HEK293 (cell line): Measurements from ENCODE around the gene ZNF654.

ENCODE experiments used
- CTCF ChIP-seq: fragments of 450-650 bp; formaldehyde crosslinking; IDR thresholded peaks from 2 replicates; pipeline ENCODE4 v1.5.1; 2016; ENCODE audit warnings: missing biosample characterization, missing genetic modification characterization
- GFI1B ChIP-seq: fragments of 450-650 bp; formaldehyde crosslinking; IDR thresholded peaks from 2 replicates; pipeline ENCODE4 v1.5.1; 2016; ENCODE audit warnings: missing biosample characterization, missing genetic modification characterization
- KLF9 ChIP-seq: fragments of 450-650 bp; formaldehyde crosslinking; IDR thresholded peaks from 2 replicates; pipeline ENCODE4 v1.5.1; 2016; ENCODE audit warnings: missing biosample characterization, missing genetic modification characterization, low read depth
- WT1 ChIP-seq: fragments of 450-650 bp; formaldehyde crosslinking; IDR thresholded peaks from 2 replicates; pipeline ENCODE4 v1.5.1; 2016; ENCODE audit warnings: missing biosample characterization, missing genetic modification characterization
- ZBTB26 ChIP-seq: fragments of 450-650 bp; formaldehyde crosslinking; optimal IDR thresholded peaks from 2 replicates; pipeline ENCODE3; 2016; ENCODE audit warnings: missing biosample characterization, mild to moderate bottlenecking, missing genetic modification characterization
- ZNF157 ChIP-seq: fragments of 450-650 bp; formaldehyde crosslinking; IDR thresholded peaks from 2 replicates; pipeline ENCODE4 v1.5.1; 2016; ENCODE audit warnings: missing biosample characterization, missing genetic modification characterization
- ZNF239 ChIP-seq: fragments of 450-650 bp; formaldehyde crosslinking; IDR thresholded peaks from 2 replicates; pipeline ENCODE4 v1.5.1; 2016; ENCODE audit warnings: missing biosample characterization, missing genetic modification characterization
- ZNF324 ChIP-seq: fragments of 450-650 bp; formaldehyde crosslinking; IDR thresholded peaks from 2 replicates; pipeline ENCODE4 v1.5.1; 2016; ENCODE audit warnings: missing biosample characterization, missing genetic modification characterization
- ZNF341 ChIP-seq: fragments of 450-650 bp; formaldehyde crosslinking; IDR thresholded peaks from 2 replicates; pipeline ENCODE4; 2016; ENCODE audit warnings: low read depth, missing biosample characterization, missing genetic modification characterization
- ZNF394 ChIP-seq: fragments of 450-650 bp; formaldehyde crosslinking; IDR thresholded peaks from 2 replicates; pipeline ENCODE4 v1.5.1; 2016; ENCODE audit warnings: missing biosample characterization, missing genetic modification characterization, mild to moderate bottlenecking, moderate library complexity, borderline replicate concordance
- ZNF426 ChIP-seq: fragments of 450-650 bp; formaldehyde crosslinking; IDR thresholded peaks from 2 replicates; pipeline ENCODE4 v1.5.1; 2017; ENCODE audit warnings: missing biosample characterization, missing genetic modification characterization, mild to moderate bottlenecking, inconsistent platforms, moderate library complexity
- ZNF433 ChIP-seq: fragments of 450-650 bp; formaldehyde crosslinking; IDR thresholded peaks from 2 replicates; pipeline ENCODE4 v1.5.1; 2016; ENCODE audit warnings: missing biosample characterization, missing genetic modification characterization, low read depth
- ZNF518A ChIP-seq: fragments of 450-650 bp; formaldehyde crosslinking; conservative IDR thresholded peaks from 2 replicates; pipeline ENCODE4 v1.5.1; 2016; ENCODE audit warnings: low read depth, missing biosample characterization, missing genetic modification characterization
- ZNF548 ChIP-seq: fragments of 450-650 bp; formaldehyde crosslinking; IDR thresholded peaks from 2 replicates; pipeline ENCODE4 v1.5.1; 2016; ENCODE audit warnings: missing biosample characterization, missing genetic modification characterization
- ZNF701 ChIP-seq: fragments of 450-650 bp; formaldehyde crosslinking; IDR thresholded peaks from 2 replicates; pipeline ENCODE4 v1.5.1; 2016; ENCODE audit warnings: missing biosample characterization, missing genetic modification characterization
- ZSCAN30 ChIP-seq: fragments of 450-650 bp; IDR thresholded peaks from 2 replicates; pipeline ENCODE4 v1.5.1; 2018; ENCODE audit warnings: missing biosample characterization, mild to moderate bottlenecking, missing genetic modification characterization, moderate library complexity
- TF ChIP-seq, protein P1 (sequence below): fragments of 450-650 bp; IDR thresholded peaks from 2 replicates; pipeline ENCODE4 v1.5.1; 2018; ENCODE audit warnings: missing biosample characterization, missing genetic modification characterization
- TF ChIP-seq, protein P2 (sequence below): fragments of 450-650 bp; formaldehyde crosslinking; IDR thresholded peaks from 2 replicates; pipeline ENCODE4 v1.5.1; 2016; ENCODE audit warnings: missing biosample characterization, missing genetic modification characterization
- TF ChIP-seq, protein P3 (sequence below): fragments of 450-650 bp; formaldehyde crosslinking; IDR thresholded peaks from 2 replicates; pipeline ENCODE4 v1.5.1; 2016; ENCODE audit warnings: missing biosample characterization, missing genetic modification characterization
- TF ChIP-seq, protein P4 (sequence below): fragments of 450-650 bp; formaldehyde crosslinking; IDR thresholded peaks from 2 replicates; pipeline ENCODE4 v1.5.1; 2016; ENCODE audit warnings: missing biosample characterization, missing genetic modification characterization, low read depth

The ZNF654 gene

DNA sequence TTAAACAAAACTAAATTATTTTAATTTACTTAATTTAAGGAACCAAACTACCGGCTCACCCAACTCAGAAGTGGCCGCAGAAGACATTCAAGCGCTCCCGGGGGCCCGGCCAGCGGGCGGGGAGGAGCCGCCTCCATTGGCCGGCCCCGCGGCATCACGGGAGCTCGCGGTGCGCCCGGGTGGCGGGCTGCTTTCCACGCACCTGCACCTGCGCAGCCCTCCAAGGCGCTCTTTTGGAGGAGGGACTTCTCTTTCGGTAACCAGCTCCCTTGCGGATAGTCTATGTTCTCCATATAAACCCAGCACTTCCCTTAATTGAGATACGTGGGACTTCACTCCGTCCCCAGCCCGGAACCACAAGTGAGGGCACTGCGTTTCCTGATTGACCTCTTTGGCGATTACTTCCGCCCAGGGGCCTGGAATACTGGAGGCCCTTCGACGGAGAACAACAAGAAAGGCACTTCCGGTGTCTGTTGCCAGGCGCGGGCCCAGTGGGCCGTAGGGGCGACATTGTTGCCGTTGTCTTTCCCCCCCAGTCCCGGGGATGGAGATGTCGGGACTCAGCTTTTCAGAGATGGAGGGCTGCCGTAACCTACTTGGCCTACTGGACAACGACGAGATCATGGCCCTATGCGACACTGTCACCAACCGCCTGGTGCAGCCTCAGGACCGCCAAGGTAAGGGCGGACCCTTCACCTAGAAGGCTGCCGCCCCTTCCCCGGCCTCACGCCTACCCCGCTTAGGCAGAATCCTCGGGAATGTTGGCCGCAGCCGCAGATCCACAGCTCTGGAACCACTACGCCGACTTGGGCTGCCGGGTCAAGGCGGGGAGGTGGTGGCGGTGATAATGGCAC, 90.7 kb downstream of the ZNF654 start, which contains the start of gene C3orf38 (continued):
- TF ChIP-seq ZSCAN30 (tag by site-specific recombination), result peak; percentile 80; the same call in 1 of the 2 replicates
- TF ChIP-seq CTCF, result no peak
- no peak for TF ChIP-seq ZNF433
- no peak for TF ChIP-seq ZNF157
- TF ChIP-seq ZNF341 (tag by site-specific recombination), result peak; percentile 80
- TF ChIP-seq, protein P1, sequence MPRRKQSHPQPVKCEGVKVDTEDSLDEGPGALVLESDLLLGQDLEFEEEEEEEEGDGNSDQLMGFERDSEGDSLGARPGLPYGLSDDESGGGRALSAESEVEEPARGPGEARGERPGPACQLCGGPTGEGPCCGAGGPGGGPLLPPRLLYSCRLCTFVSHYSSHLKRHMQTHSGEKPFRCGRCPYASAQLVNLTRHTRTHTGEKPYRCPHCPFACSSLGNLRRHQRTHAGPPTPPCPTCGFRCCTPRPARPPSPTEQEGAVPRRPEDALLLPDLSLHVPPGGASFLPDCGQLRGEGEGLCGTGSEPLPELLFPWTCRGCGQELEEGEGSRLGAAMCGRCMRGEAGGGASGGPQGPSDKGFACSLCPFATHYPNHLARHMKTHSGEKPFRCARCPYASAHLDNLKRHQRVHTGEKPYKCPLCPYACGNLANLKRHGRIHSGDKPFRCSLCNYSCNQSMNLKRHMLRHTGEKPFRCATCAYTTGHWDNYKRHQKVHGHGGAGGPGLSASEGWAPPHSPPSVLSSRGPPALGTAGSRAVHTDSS, result no peak
- no peak for TF ChIP-seq ZNF426
- TF ChIP-seq ZNF548, result no peak
- TF ChIP-seq, protein P2, sequence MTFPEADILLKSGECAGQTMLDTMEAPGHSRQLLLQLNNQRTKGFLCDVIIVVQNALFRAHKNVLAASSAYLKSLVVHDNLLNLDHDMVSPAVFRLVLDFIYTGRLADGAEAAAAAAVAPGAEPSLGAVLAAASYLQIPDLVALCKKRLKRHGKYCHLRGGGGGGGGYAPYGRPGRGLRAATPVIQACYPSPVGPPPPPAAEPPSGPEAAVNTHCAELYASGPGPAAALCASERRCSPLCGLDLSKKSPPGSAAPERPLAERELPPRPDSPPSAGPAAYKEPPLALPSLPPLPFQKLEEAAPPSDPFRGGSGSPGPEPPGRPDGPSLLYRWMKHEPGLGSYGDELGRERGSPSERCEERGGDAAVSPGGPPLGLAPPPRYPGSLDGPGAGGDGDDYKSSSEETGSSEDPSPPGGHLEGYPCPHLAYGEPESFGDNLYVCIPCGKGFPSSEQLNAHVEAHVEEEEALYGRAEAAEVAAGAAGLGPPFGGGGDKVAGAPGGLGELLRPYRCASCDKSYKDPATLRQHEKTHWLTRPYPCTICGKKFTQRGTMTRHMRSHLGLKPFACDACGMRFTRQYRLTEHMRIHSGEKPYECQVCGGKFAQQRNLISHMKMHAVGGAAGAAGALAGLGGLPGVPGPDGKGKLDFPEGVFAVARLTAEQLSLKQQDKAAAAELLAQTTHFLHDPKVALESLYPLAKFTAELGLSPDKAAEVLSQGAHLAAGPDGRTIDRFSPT (tag by site-specific recombination), result 0 out of 2 replicates have a peak, but pooled peaks have one; percentile 15
- no peak for TF ChIP-seq ZNF394 (tag by site-specific recombination)
- TF ChIP-seq ZBTB26 (tag by site-specific recombination), result peak; percentile 64
- no peak for TF ChIP-seq ZNF239 (tag by site-specific recombination)
- TF ChIP-seq WT1 (tag by site-specific recombination), result 0 out of 2 replicates have a peak, but pooled peaks have one; percentile 9
- TF ChIP-seq ZNF518A (tag by site-specific recombination), result peak; percentile 88
- peak; percentile 82 for TF ChIP-seq ZNF324
- TF ChIP-seq, protein P3, sequence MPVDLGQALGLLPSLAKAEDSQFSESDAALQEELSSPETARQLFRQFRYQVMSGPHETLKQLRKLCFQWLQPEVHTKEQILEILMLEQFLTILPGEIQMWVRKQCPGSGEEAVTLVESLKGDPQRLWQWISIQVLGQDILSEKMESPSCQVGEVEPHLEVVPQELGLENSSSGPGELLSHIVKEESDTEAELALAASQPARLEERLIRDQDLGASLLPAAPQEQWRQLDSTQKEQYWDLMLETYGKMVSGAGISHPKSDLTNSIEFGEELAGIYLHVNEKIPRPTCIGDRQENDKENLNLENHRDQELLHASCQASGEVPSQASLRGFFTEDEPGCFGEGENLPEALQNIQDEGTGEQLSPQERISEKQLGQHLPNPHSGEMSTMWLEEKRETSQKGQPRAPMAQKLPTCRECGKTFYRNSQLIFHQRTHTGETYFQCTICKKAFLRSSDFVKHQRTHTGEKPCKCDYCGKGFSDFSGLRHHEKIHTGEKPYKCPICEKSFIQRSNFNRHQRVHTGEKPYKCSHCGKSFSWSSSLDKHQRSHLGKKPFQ, result peak; percentile 28; the same call in 1 of the 2 replicates
- TF ChIP-seq GFI1B (tag by site-specific recombination), result no peak
- TF ChIP-seq KLF9 (tag by site-specific recombination), result peak; percentile 60
- TF ChIP-seq ZNF701 (tag by site-specific recombination), result no peak
- TF ChIP-seq, protein P4, sequence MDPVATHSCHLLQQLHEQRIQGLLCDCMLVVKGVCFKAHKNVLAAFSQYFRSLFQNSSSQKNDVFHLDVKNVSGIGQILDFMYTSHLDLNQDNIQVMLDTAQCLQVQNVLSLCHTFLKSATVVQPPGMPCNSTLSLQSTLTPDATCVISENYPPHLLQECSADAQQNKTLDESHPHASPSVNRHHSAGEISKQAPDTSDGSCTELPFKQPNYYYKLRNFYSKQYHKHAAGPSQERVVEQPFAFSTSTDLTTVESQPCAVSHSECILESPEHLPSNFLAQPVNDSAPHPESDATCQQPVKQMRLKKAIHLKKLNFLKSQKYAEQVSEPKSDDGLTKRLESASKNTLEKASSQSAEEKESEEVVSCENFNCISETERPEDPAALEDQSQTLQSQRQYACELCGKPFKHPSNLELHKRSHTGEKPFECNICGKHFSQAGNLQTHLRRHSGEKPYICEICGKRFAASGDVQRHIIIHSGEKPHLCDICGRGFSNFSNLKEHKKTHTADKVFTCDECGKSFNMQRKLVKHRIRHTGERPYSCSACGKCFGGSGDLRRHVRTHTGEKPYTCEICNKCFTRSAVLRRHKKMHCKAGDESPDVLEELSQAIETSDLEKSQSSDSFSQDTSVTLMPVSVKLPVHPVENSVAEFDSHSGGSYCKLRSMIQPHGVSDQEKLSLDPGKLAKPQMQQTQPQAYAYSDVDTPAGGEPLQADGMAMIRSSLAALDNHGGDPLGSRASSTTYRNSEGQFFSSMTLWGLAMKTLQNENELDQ (tag by site-specific recombination), result no peak
